OCI-LY3 (cell line): ENCODE data around the gene ENPP5.

Source experiments
- EZH2phosphoT487 ChIP-seq: fragments of 200-600 bp; shearing (Covaris generic); IDR thresholded peaks from 2 replicates; pipeline ENCODE4 v1.6.1; 2018; ENCODE audit warnings: antibody characterized with exemption, mixed run types, low read depth
- TF ChIP-seq, protein P1 (sequence below): fragments of 200-600, 300-600 bp; sonication (generic); IDR thresholded peaks from 2 replicates; pipeline ENCODE4 v1.5.1; 2014; ENCODE audit warnings: antibody characterized with exemption, low read length, low read depth

DNA sequence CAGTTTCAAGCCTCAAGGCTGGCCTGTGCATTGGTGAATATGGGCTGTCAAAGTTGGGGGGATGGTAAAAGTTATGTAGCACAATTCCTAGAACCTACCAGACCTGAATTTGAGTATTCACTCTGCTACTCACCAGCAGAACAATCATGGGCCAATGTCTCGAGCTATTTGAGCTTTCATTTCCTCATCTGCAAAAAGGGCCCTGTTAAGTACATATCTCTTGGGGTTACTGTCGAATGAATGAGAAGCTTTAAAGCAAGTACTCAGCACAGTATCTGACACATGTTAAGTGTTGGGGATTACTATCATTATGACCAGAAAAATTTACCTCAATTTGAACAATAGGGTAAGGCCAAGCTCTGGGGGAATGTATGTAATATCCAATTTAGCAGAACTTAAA lies 54.5 kb downstream of the ENPP5 start:
- TF ChIP-seq, protein P1, sequence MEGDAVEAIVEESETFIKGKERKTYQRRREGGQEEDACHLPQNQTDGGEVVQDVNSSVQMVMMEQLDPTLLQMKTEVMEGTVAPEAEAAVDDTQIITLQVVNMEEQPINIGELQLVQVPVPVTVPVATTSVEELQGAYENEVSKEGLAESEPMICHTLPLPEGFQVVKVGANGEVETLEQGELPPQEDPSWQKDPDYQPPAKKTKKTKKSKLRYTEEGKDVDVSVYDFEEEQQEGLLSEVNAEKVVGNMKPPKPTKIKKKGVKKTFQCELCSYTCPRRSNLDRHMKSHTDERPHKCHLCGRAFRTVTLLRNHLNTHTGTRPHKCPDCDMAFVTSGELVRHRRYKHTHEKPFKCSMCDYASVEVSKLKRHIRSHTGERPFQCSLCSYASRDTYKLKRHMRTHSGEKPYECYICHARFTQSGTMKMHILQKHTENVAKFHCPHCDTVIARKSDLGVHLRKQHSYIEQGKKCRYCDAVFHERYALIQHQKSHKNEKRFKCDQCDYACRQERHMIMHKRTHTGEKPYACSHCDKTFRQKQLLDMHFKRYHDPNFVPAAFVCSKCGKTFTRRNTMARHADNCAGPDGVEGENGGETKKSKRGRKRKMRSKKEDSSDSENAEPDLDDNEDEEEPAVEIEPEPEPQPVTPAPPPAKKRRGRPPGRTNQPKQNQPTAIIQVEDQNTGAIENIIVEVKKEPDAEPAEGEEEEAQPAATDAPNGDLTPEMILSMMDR, result no peak
- no peak for TF ChIP-seq EZH2phosphoT487
